ENCODE data around the gene BCAM. TPM values are rescaled to one million over a fixed set of nuclear protein-coding genes. Genes with fewer than 3 reads are reported as not detected.
A peak's percentile ranks its signal among the peaks of the same experiment; 100 is the strongest.

Gene BCAM
- total and polyA plus RNA-seq, 2 donors (not counting 1 experiment from before 2014, with no cell fraction given): 12.2 to 20.3 TPM

DNA sequence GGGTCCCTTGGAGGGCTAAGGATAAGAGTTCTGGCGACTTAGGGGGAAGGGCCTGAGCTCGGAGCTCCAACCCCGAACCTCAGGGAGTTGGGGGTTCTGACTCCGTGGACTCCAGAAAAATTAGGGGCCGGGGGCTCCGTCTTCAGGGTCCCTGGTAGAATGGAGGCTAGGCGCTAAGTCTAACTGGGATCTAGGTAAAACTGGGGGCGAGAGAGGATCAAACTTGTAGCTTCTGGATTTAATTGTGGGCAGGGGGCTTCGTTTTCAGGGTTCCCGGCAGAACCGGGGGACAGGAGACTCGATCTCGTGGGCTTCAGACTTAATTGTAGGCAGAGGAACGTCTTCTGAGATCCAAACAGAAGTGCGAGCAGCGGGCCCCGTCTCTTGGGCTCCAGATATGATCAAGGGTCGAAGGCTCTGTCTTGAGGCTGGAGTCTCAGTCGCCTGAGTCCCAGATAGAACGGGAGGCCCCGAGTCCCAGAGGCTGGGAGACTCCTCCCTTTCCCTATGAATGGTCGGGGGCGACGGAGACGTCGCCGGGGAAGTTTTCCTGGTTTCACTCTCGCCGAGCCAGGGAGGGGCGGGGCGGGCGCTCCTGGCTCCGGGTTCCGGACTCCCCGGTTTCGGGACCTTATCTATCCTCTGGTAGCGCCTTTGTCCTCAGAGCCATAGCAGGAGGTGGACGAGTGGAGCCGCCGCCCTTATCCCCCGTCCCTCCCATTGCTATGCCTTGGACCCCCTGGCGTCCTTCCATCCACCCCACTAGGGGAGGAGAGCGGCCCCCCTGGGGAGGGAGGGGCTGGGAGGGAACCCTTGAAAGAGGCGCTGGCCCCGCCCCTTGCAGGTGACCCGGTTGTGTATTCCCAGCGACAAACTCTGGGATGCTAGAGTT is 38.5 kb downstream of the BCAM start:
- Histone ChIP-seq H2AFZ (ENCODE audit: low read length) (no peak overlapping the region), H3K4me2 (ENCODE audit: extremely low read depth, insufficient read depth, low read length) (peak overlapping the region; percentile 99), H3K4me1 (ENCODE audit: control insufficient read depth, extremely low read depth, insufficient read depth, low read length) (peaks cover 7% of the 10 kb centered on the region), H3K27me3 (ENCODE audit: control insufficient read depth, insufficient read depth, low read length) (no peaks in the 10 kb centered on the region), H3K79me2 (ENCODE audit: control insufficient read depth, insufficient read depth, low read length) (peaks cover 59% of the 10 kb centered on the region), H3K9ac (ENCODE audit: insufficient read depth, low read length) (peak overlapping the region; percentile 99), H3K4me3 (replicated peaks in 1 of 4; ENCODE audit: control extremely low read depth in 1 of 4, insufficient read depth in 1 of 4, low read depth in 3 of 4, low read length in 4 of 4) (peak overlapping the region; percentile 85 to 98 (median 92)), H3K27ac (ENCODE audit: insufficient read depth, low read length) (peak overlapping the region; percentile 90), H3K9me3 (ENCODE audit: control insufficient read depth, insufficient read depth, low read depth, low read length) (no peaks in the 10 kb centered on the region), H4K20me1 (ENCODE audit: control insufficient read depth, extremely low read depth, insufficient read depth, low read length) (no peaks in the 10 kb centered on the region), H3K36me3 (ENCODE audit: control insufficient read depth, insufficient read depth, low read length) (peaks cover 4% of the 10 kb centered on the region)
- peak; percentile 36 to 61 for DNase-seq (ENCODE audit: low read depth in 2 of 2)
- TF ChIP-seq, protein P1, sequence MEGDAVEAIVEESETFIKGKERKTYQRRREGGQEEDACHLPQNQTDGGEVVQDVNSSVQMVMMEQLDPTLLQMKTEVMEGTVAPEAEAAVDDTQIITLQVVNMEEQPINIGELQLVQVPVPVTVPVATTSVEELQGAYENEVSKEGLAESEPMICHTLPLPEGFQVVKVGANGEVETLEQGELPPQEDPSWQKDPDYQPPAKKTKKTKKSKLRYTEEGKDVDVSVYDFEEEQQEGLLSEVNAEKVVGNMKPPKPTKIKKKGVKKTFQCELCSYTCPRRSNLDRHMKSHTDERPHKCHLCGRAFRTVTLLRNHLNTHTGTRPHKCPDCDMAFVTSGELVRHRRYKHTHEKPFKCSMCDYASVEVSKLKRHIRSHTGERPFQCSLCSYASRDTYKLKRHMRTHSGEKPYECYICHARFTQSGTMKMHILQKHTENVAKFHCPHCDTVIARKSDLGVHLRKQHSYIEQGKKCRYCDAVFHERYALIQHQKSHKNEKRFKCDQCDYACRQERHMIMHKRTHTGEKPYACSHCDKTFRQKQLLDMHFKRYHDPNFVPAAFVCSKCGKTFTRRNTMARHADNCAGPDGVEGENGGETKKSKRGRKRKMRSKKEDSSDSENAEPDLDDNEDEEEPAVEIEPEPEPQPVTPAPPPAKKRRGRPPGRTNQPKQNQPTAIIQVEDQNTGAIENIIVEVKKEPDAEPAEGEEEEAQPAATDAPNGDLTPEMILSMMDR (conservative IDR thresholded peaks at IDR 0.05 in 1 of 2, IDR thresholded peaks at IDR 0.05 in 1 of 2; ENCODE audit: low read depth in 1 of 2, low read length in 2 of 2): no peak
- TF ChIP-seq EZH2 (IDR thresholded peaks at IDR 0.05; ENCODE audit: low read length, missing control alignments): no peak

DNA sequence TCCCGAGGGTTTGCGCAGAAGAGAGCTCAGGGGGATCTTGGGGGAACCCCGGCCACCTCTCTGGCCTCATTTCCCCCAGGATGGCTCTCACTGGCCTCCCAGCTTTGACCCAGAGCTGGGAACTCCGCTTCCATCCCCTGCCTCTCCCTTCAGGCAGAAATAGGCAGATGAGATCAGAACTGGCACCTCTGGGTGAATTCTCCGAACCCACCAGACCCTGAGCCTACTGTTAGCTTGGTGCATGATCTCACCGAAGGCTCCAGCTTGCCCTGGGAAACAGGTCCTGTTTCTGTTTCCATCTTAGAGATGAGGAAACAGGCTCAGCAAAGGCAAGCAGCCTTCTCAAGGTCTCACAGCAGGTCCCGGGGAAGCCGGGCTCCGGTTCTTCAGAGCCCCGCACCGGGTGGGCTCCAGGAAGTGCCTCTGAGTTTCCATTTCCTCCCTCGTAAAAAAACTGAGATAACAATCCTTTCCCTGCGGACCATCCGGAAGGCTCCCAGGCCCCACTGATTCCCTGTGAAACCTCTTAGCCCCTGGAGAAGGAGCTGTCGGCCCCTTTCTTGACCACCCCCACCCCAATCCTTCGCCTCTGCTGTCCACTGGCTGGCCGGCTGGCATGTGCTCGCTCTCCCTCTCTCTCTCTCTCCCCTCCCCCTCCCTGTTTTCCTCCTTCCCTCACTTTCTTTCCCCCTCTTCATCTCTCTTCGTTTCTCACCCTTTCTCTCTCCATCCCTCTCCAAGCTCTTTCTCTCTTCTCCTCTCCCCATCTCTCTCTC is 39.3 kb downstream of the BCAM start:
- H3K36me3 ChIP-seq (ENCODE audit: control insufficient read depth, insufficient read depth, low read length): peaks cover 4% of the 10 kb centered on the region
- peak; percentile 50 to 57 for DNase-seq (ENCODE audit: low read depth in 2 of 2)

More for the DNA sequence above, 39.3 kb downstream of the BCAM start:
- Histone ChIP-seq H3K9me3 (ENCODE audit: control insufficient read depth, insufficient read depth, low read depth, low read length) (no peaks in the 10 kb centered on the region), H3K4me1 (ENCODE audit: control insufficient read depth, extremely low read depth, insufficient read depth, low read length) (peaks cover 7% of the 10 kb centered on the region), H3K27me3 (ENCODE audit: control insufficient read depth, insufficient read depth, low read length) (no peaks in the 10 kb centered on the region), H3K4me3 (replicated peaks in 1 of 4; ENCODE audit: control extremely low read depth in 1 of 4, insufficient read depth in 1 of 4, low read depth in 3 of 4, low read length in 4 of 4) (peak overlapping the region; percentile 85 to 98 (median 92)), H4K20me1 (ENCODE audit: control insufficient read depth, extremely low read depth, insufficient read depth, low read length) (no peaks in the 10 kb centered on the region), H2AFZ (ENCODE audit: low read length) (no peak overlapping the region), H3K9ac (ENCODE audit: insufficient read depth, low read length) (peak overlapping the region; percentile 99), H3K79me2 (ENCODE audit: control insufficient read depth, insufficient read depth, low read length) (peaks cover 65% of the 10 kb centered on the region), H3K27ac (ENCODE audit: insufficient read depth, low read length) (peak overlapping the region; percentile 90), H3K4me2 (ENCODE audit: extremely low read depth, insufficient read depth, low read length) (peak overlapping the region; percentile 99)
- TF ChIP-seq, protein P1 (conservative IDR thresholded peaks at IDR 0.05 in 1 of 2, IDR thresholded peaks at IDR 0.05 in 1 of 2; ENCODE audit: low read depth in 1 of 2, low read length in 2 of 2): no peak
- TF ChIP-seq EZH2 (IDR thresholded peaks at IDR 0.05; ENCODE audit: low read length, missing control alignments): no peak
